Measurements from ENCODE around the gene ACACA.

DNA sequence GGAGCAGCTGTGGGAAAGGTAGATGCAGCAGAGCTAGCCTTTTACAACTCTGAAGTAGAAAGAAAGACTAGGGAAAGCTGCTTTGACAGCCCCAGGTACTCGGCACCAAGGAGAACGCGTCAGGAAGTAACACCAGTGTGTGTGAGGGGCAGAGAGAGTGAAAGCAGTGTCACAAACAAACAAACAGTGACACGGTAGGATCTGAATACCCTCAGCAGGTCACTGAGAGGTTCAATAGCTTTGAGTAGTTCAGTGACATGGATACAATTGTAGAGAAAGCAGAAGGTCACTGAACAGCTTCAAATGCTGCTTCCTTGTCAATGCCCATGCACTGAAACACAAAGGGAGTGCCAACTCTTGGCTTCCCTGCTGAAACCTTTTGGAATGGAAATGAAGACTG is 181.2 kb downstream of the ACACA start:
- TF ChIP-seq POLR2A (IDR thresholded peaks at IDR 0.05) (no peak), EP300 (IDR thresholded peaks at IDR 0.05) (no peak)
- TF ChIP-seq, protein P1, sequence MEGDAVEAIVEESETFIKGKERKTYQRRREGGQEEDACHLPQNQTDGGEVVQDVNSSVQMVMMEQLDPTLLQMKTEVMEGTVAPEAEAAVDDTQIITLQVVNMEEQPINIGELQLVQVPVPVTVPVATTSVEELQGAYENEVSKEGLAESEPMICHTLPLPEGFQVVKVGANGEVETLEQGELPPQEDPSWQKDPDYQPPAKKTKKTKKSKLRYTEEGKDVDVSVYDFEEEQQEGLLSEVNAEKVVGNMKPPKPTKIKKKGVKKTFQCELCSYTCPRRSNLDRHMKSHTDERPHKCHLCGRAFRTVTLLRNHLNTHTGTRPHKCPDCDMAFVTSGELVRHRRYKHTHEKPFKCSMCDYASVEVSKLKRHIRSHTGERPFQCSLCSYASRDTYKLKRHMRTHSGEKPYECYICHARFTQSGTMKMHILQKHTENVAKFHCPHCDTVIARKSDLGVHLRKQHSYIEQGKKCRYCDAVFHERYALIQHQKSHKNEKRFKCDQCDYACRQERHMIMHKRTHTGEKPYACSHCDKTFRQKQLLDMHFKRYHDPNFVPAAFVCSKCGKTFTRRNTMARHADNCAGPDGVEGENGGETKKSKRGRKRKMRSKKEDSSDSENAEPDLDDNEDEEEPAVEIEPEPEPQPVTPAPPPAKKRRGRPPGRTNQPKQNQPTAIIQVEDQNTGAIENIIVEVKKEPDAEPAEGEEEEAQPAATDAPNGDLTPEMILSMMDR (IDR thresholded peaks at IDR 0.05) = no peak
